Loucy (cell line): Measurements from ENCODE around the gene RC3H1.

Source experiments
- EZH2phosphoT487 ChIP-seq: fragments of 200-600 bp; IDR thresholded peaks from 2 replicates; pipeline ENCODE4 v1.6.1; 2018; ENCODE audit warnings: antibody characterized with exemption, mild to moderate bottlenecking, moderate library complexity, borderline replicate concordance
- TF ChIP-seq, protein P1 (sequence below): fragments of 200-600 bp; sonication (generic); conservative IDR thresholded peaks from 2 replicates; pipeline ENCODE4 v1.5.1; 2014; ENCODE audit warnings: mild to moderate bottlenecking, antibody characterized with exemption, low read length

DNA sequence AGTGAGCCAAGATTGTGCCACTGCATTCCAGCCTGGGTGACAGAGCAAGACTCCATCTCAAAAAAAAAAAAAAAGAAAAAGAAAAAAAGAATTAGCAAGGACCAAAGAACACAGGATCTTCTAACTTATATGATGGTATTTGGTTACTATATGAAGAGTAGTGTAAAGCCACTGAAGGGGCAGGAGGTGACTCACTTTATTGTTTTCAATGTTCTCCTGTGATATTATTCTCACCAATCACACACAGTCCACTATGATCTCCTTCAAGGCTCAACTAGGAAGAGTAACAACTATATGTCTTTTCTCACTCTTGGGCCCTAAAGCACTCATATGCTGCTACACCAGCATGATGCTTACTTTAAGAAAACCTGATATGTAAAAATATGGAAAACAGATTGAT is 26.7 kb downstream of the RC3H1 start:
- TF ChIP-seq, protein P1, sequence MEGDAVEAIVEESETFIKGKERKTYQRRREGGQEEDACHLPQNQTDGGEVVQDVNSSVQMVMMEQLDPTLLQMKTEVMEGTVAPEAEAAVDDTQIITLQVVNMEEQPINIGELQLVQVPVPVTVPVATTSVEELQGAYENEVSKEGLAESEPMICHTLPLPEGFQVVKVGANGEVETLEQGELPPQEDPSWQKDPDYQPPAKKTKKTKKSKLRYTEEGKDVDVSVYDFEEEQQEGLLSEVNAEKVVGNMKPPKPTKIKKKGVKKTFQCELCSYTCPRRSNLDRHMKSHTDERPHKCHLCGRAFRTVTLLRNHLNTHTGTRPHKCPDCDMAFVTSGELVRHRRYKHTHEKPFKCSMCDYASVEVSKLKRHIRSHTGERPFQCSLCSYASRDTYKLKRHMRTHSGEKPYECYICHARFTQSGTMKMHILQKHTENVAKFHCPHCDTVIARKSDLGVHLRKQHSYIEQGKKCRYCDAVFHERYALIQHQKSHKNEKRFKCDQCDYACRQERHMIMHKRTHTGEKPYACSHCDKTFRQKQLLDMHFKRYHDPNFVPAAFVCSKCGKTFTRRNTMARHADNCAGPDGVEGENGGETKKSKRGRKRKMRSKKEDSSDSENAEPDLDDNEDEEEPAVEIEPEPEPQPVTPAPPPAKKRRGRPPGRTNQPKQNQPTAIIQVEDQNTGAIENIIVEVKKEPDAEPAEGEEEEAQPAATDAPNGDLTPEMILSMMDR = no peak
- no peak for TF ChIP-seq EZH2phosphoT487
